DND-41 (cell line): ENCODE measurements around the gene GPR153.

Experiments used
- CTCF ChIP-seq: IDR thresholded peaks from 2 replicates; pipeline ENCODE4 v1.5.1; 2012; ENCODE audit warnings: borderline replicate concordance, low read length, moderate library complexity, mild to moderate bottlenecking; ENCODE audit not compliant: poor library complexity, severe bottlenecking; ENCODE audit errors: extremely low read depth
- EZH2 ChIP-seq: IDR thresholded peaks from 3 replicates; pipeline ENCODE4 v1.6.1; 2012; ENCODE audit warnings: borderline replicate concordance, low read depth, mild to moderate bottlenecking, moderate library complexity, low read length, inconsistent platforms; ENCODE audit not compliant: severe bottlenecking

GRCh38 chr1:6252374-6252710 is 8.6 kb downstream of the GPR153 start:
- TF ChIP-seq CTCF (no peak), EZH2 (no peak)
